Activated CD4-positive, CD25-positive, alpha-beta regulatory T cell treated with anti-CD3 and anti-CD28 coated beads, Interleukin-2, amount 50 U/mL, for 24 hours (primary cell): Measurements from ENCODE around the gene PAIP1.
A peak's percentile ranks its signal among the peaks of the same experiment; 100 is the strongest.
"Not testable (repeated sequence)": the region's sequence is repeated elsewhere in the genome, so short reads cannot be mapped to it uniquely, and the experiment has no call there.

Experiments
- ATAC-seq, 2 donors: fragments of 150-1000 bp; cut with Tn5 transposase; one replicate each; pipeline ENCODE4 v1.10.0; 2021; ENCODE audit warnings: mild to moderate bottlenecking in 1 of 2, moderate library complexity in 1 of 2

Gene PAIP1, protein sequence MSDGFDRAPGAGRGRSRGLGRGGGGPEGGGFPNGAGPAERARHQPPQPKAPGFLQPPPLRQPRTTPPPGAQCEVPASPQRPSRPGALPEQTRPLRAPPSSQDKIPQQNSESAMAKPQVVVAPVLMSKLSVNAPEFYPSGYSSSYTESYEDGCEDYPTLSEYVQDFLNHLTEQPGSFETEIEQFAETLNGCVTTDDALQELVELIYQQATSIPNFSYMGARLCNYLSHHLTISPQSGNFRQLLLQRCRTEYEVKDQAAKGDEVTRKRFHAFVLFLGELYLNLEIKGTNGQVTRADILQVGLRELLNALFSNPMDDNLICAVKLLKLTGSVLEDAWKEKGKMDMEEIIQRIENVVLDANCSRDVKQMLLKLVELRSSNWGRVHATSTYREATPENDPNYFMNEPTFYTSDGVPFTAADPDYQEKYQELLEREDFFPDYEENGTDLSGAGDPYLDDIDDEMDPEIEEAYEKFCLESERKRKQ

DNA sequence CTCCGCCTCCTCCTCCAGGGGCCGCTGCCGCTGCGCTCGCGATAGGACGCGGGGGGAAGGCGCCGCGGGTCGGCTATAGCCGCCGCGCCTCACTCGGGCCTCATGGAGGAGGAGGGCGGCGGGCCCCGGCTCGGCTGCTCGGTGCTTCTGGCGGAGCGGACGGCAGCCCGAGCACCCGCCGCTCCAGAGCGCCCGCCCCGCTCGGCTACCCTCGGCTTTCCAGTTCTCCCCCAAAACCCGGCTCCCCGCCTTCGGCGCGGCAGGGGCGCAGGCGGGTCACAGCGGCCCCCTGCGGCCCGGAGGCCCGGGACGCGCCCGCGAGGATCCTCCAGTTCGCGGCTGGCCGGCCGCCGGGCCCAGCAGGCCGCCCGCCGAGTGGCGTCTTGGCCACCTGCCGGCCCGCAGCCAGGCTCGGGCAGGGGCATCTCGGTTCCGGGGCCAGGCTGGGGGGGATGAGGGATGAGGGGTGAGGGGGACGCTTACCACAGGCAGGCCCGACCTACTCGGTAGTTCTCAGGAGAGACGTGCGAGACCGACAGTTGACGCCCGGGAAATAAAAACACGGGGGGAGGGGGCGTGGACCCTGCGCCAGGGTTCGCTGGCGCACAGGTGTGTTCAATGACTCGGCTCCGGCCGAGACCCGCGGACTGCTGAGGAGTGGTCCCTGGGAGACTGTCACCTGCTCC is at the start of gene PAIP1:
Gene PAIP1, minus strand, starts transcription at position 221 of the 686 bp plus-strand sequence. CDS start 231 bp downstream, outside the sequence.
- peak; percentile 77 to 88 for ATAC-seq

DNA sequence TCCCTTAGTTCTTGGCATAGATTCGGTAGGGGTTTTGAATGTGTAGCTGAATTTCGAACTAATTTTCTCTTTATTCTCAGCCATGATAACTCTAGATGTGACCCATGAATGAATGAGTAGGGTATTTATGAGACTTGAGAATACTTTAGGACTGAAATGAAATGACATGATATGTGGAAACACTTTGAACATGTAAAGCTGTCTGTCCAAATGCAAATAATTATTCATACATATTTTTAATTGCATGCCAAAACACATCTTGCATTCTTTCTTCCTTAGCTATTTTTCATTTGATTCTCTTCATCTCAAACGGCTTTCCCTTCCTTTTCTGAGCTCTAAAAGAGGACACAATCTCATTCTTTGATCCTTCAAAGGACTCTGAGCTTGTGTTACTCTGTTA is 49.5 kb upstream of the PAIP1 start:
- ATAC-seq: no peak

DNA sequence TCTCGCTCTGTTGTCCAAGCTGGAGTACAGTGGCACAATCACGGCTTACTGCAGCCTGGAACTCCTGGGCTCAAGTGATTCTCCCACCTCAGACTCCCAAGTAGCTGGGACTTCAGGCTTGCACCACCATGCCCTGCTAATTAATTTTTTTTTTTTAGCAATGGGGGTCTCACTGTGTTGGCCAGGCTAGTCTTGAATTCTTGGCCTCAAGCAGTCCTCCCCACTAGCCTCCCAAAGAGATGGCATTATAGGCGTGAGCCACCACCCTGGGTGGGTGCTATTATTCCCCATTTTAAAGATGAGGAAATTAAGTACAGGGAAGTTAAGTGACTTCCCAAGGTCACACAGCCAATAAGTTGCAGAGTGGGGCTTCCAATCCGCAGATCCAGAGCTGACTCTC is 47.8 kb upstream of the PAIP1 start:
- no peak for ATAC-seq

DNA sequence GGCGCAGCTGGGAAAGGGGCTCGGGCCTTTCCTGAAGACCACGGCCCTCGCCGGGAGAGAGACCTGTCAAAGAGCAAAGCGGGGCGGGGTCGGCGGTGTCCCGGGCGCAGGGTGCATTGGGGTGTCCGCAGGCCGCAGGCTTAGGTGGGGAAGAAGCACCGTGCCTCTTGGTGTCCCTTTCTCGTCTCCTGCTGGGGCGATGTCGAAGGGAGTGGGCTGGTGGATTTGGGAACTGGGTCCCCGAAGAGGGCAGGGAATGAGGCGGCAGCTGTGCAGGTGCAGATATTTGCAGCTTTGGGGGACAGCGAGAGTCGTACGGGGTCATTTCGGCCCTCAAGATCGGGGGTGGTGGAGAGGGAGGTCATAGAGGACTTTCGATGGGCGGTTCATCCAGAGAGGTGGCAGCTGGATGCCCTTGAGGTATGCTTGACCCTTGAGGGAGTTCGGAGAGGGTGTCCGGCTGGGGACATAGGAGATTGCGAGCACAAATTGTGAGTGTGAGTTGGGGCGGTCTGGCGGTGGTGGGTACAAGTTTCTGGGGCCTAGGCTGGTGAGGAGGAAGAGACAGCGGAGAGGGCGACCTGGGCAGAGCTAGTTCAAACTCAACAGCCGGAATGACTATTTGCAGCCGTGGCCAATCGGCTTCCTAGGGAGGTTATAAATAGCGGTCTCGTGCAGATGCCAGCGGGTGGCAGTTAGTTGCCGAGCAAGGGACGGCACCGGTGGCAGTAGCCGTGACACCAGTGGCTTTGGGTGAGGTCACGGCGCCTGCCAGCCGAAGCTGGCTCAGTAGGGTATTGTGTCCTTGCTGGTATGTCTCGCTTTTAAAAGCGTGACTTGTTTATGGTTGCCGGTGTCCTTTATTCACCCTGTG is 46.7 kb upstream of the PAIP1 start:
- ATAC-seq: peak; percentile 77 to 84

DNA sequence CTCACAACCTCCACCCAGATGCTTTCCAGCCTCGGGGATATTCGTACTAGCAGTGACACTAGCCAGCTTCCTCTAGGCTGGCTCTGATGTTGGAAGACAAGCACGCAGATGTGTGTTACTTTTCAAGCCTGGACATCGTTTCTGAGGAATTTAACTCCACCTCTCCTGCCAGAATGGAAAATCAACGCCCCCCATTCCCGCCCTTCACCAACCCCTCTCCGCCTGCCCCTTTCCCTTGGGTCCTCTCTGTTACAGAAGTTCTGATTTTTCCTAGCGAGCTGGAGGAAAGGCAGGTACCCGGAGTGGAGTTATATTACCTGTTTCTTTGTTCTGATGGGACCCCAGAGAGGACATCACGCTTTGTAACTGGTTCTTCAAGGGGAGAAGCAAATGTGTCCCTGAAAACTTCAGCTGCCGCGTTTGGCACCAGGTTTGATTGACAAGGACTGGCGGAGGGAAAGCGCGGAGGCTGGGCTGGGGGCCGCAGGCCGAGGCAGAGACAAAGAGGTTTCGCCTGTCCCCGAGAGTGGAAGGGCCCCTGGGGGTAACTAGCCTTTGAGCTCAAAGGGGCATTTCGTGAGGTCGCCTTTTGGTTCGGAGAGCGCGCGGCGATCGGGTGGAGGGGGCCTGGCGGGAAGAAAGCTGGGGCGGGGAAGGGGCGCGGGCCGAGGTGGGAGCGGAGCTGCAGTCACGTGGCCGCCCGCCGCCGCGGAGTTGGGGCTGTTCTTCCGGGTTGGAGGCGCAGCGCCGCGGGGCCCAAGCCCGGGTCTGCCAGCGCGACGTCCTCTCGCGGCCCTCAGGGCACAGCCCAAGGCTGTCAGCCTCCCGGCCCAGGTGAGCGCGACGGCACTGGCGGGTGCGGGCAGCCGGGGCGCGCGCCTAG is 45.8 kb upstream of the PAIP1 start, which contains the start of gene NNT:
Gene NNT, plus strand, starts transcription at position 720 of the 883 bp plus-strand sequence. CDS start 6,016 bp downstream, outside the sequence.
- ATAC-seq: peak; percentile 74 to 78

DNA sequence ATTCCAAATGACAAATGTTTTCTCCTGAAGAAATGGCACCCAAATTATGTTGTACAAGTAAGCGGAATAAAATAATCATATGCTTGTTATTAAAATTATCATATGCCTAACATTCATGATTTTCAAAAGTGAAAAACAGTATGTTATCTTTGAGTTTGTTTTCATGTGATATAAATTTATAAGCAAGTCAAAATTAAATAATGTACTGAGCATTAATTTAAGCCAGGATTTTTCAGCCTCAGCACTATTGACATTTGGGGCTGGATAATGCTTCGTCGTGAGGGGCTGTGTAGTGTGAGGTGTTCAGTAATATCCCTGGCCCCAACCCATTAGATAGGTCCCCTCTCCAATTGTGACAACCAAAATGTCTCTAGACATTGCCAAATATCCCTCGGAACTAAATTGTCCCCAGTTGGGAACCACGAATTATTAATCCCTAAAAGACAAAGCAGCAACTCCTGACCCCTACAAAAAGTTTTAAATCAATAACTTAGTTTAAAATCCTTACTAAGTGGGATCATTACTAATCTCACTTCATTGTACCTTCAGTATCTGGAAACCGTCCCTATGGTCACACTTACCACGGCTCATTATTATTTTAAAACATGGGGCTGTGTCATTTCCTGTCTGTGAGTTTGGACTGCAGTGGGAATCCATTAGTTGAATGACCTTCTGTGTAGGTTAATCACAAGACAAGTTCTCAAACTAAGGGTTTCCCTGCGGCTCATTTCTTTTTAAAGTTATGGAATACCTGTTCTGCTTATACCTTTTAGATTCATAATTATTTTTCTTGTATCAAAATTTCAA is 44.8 kb upstream of the PAIP1 start:
- ATAC-seq: no peak

DNA sequence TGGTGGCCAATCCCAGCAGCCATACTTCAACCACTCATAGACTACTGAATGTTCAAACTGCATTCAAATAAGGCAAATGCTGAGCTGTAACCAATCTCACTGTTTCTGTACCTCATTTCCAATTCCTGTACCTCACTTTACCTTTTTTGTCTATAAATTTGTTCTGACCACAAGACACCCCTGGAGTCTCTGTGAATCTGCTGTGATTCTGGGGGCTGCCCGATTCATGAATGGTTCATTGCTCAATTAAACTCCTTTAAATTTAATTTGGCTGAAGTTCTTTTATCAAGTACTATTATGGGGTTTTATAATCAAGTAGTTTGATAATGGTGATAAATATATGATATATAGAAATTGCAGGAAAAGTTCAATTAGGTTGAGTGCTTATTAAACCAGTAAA is 42.0 kb upstream of the PAIP1 start:
- ATAC-seq: not testable (repeated sequence)

DNA sequence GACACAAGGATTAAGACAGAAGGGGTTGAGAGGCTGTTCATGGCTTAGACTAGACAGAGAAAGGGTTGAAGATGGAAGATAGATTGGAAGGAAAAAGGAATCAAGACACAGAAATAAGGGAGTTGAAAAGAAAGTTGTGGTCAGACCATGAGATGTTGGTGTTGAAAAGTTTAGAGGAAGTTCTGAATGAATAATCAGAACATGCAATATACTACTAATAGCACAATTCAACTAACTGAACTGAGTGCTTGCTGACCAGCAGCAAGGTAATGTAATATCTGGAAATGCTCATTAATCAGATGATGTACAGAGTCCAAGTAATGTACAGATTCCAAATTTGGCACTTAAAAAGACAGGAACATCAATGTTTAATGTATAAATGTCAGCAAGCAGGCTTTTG is 35.5 kb upstream of the PAIP1 start:
- no peak for ATAC-seq

DNA sequence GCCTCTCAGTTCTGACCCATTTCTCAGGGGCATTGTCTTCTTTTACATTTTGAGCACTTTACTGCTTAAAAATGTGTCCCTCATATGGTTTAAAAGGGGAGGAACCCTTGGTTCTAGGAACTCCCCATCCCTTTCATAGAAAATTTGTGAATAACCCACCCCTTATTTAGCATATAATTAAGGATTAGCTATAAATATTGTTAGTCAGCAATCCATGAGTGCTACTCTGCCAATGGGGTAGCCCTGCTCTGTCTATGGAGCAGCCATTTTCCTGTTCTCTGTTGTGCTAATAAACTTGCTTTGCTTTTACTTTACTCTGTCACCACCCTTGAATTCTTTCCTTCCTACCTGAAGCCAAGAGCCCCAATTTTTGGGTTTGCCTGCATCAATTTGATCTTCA is 33.8 kb upstream of the PAIP1 start:
- ATAC-seq: no peak

DNA sequence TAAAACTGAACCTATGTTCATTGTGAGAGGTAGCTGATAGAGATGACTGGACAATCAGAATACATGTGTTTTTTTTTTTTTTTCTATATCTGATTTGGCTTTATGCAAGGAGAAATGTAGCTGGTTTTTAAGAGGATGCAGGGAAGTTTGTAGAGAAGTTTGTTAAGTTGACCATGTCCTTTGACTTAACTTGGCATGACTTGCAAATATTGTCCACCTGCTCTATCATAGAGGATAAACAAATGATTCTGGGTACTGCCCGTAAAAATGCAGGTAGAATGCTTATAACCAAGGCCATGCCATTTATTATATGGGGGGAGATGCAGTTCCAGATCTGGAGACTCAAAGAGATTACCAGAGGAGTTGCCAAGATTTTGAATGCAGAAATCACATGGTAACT is 32.4 kb upstream of the PAIP1 start:
- no peak for ATAC-seq

DNA sequence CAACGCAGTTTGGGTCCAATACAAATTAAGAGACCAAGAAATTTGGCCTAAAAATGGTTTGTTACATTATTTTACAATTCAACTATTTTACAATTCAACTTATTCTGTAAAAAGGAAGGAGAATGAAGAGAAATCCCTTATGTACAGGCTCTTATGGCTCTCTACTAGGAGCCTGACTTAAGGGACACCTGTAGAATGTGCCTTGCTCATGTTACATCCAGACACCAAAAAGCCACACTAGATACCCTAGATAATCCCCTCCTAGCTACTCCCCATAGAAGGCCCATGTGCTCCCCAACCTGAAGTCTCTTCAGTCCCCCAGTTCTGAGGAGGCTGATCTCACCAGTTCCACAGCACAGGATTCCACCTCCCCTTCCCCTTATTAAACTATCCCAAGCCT is 32.0 kb upstream of the PAIP1 start:
- ATAC-seq: no peak

DNA sequence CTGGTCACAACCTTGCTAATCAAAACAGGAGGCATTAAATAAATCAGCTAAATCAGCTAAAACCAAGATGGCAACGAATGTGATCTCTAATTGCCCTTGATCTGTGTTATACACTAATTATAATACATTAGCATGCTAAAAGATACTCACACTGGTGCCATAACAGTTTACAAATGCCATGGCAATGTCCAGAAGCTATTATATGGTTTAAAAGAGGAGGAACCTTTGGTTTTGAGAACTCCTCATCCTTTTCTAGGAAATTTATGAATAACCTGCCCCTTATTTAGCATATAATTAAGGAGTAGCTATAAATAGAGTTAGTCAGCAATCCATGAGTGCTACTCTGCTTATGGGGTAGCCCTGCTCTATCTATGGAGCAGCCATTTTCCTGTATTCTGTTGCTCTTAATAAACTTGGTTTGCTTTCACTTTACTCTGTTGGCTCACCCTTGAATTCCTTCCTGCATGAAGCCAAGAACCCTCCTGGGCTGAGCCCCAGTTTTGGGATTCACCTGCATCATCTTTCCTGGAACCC is 27.4 kb upstream of the PAIP1 start:
- no peak for ATAC-seq

DNA sequence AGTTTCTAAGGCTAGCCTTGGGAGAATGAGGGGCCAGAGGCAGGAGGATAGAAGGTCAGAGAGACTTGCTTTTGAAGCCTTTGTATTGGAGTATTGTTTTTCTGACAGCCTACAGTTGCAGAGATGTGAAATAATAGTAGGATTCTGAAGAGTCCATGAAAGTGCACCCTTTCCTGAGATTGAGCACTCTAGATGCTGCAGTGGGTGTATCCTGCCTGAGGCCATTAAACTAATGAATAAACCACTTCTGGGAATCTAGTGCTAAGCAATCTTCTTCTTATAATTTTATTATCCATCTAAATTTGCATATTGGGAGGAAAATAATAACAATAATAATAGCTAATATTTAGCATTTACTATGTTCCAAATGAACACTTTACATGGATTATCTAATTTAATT is 26.8 kb upstream of the PAIP1 start:
- ATAC-seq: no peak

DNA sequence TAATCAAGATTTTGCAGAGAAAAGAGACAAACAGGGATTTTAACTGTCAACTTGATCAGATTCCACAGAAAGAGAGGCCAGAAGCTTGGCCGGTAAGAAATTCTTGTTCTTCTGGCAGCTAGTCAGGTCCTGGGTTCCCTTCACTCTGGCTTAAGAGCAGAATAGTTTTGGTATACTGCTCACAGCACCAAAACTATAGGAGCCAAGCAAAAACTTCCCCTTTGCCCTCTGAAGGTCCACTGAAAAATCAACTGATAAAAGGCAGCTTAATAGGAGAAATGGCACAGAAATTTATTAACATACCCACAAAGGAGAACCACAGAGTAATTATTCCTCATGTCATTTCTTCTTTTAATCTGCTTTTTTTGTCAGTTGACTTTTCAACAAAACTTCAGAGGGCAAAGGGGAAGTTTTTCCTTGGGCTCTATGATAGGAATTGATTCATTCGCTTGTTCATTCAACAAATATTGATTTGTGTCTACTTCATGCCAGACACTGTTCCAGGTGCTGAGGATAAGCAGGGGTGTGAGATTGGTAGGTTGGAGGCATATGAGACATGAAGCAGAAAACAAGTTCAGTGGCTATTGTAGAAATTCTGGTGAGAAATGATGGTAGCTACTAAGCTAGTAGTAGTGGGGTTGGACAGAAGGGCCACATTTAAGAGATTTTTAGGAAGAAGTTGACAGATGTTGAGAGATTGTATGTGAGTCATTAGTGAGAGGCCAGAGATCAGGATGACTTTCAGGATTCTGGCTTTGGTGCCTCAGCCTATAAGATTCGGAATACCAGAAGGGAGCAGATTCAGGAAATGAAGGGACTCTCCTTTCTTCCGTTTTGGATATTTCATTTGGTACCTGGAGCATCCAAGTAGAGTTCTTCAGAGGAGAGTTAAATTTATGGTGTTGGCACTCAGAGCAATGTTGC is 25.5 kb upstream of the PAIP1 start:
- no peak for ATAC-seq

DNA sequence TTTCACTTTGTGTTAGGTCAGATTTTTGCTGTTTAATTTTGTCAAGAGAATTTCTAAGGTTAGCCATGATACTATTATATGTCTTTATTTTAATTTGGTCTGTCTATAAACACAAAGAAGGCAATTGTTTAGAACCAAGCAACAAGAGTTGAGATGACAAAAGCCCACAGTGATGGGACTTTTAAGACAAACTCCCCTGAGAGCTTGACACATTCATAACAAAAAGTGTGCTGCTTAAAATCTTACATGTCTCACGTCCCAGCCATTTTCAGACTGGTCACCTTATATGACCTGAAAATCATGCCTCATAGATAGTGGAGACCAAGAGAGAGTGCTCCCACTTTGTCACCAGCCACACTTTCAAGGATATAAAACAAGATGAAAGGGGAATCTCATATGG is 24.5 kb upstream of the PAIP1 start:
- ATAC-seq: no peak

DNA sequence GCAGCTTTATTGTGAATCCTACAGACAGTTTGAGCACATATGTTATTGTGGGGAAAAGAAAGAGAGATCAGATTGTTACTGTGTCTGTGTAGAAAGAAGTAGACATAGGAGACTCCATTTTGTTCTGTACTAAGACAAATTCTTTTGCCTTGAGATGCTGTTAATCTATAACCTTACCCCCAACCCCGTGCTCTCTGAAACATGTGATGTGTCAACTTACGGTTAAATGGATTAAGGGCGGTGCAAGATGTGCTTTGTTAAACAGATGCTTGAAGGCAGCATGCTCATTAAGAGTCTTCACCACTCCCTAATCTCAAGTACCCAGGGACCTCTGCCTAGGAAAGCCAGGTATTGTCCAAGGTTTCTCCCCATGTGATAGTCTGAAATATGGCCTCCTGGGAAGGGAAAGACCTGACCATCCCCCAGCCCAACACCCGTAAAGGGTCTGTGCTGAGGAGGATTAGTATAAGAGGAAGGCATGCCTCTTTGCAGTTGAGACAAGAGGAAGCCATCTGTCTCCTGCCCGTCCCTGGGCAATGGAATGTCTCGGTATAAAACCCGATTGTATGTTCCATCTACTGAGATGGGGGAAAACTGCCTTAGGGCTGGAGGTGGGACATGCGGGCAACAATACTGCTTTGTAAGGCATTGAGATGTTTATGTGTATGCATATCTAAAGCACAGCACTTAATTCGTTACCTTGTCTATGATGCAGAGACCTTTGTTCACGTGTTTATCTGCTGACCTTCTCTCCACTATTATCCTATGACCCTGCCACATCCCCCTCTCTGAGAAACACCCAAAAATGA is 23.7 kb upstream of the PAIP1 start:
- not testable (repeated sequence) for ATAC-seq

DNA sequence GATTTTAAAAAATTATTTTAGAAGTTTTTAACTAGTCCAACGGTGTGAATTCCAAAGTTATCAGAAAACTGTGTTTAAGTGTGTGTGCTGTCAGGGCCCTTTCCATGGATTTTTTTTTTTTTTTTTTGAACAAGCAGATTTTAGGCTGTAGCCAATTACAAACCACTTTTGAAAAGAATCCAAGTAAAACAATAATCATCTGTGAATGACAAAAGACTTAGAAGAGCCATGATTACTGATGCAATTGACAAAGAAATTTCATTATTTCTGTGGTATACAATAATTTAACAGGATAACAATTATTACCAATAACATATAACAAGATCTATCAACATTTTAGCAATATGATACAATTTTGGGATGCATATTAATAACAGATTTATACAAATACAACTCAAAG is 16.2 kb upstream of the PAIP1 start:
- ATAC-seq: no peak

DNA sequence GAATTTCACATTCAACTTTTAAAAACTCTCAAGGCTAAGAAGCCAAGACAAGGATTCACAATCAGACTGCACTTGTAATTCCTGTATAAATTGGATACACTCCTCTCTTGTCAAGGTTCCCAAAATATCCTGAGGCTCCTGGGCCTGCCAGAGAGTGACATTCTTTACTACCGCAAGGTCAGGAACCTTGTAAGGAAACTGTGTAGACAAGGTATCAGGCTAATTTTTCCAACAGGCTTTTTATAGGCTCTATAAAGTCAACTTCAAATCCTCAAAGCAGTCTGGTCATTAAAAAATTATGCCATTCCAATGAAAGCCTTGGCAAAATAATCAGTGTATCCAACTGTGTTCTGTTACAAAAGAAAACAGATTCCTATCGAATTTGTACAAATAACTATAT is 15.5 kb upstream of the PAIP1 start:
- ATAC-seq: no peak

DNA sequence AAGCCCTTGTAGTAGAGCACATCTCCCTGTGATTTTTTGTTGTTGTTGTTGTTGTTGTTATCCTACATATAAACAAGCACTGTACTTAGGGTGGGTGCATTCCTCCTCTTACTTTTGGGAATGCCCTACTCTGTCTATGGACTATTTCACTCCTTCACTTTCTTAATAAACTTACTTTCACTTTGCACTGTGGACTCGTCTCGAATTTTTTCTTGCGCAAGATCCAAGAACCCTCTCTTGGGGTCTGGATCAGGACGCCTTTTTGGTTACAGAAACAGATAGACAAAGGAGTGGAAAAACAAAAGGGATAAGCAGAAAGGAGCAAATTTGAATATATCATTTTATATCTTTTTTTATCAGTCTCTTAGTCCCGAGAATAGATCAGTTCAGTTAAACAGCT is 14.4 kb upstream of the PAIP1 start:
- ATAC-seq: no peak
